HL-60 (cell line): Measurements from ENCODE around the gene MARCHF10.

ENCODE experiments used
- DNase-seq, 2 experiments: peaks; one replicate each; pipeline ENCODE4 v3.0.0-alpha.2; 2010 to 2020; ENCODE audit warnings: low read depth in 1 of 2, low spot score in 1 of 2
- H3K27ac ChIP-seq: fragments of 250-450 bp; sonication (Bioruptor Pico); replicated peaks from 2 replicates; pipeline ENCODE4 v1.5.1; 2020; ENCODE audit warnings: mild to moderate bottlenecking, moderate library complexity
- H3K27me3 ChIP-seq: fragments of 250-450 bp; sonication (Bioruptor Pico); 2 replicates; pipeline ENCODE4 v1.5.1; 2021; ENCODE audit warnings: mild to moderate bottlenecking, moderate library complexity; ENCODE audit not compliant: insufficient read depth, poor library complexity, severe bottlenecking
- H3K4me3 ChIP-seq: replicated peaks from 2 replicates; pipeline ENCODE4 v1.5.1; 2011; ENCODE audit warnings: mild to moderate bottlenecking, control low read depth, low read length; ENCODE audit not compliant: insufficient read depth
- CTCF ChIP-seq: IDR thresholded peaks from one replicate; pipeline ENCODE4 v1.5.1; 2011; ENCODE audit warnings: low read length, control low read depth, inconsistent platforms; ENCODE audit not compliant: insufficient read depth
- GABPA ChIP-seq: IDR thresholded peaks from 2 replicates; pipeline ENCODE4 v1.6.1; 2012; ENCODE audit warnings: low read depth
- POLR2AphosphoS5 ChIP-seq: IDR thresholded peaks from 2 replicates; pipeline ENCODE4 v1.6.1; 2012; ENCODE audit warnings: low read depth
- SPI1 ChIP-seq: IDR thresholded peaks from 2 replicates; pipeline ENCODE4 v1.6.1; 2012; ENCODE audit warnings: low read depth, mild to moderate bottlenecking, borderline replicate concordance
- TF ChIP-seq, protein P1 (sequence below): IDR thresholded peaks from 2 replicates; pipeline ENCODE4 v1.6.1; 2012; ENCODE audit warnings: low read depth; ENCODE audit not compliant: insufficient replicate concordance

Gene MARCHF10

GRCh38 chr17:62822080-62822904 lies 14.2 kb upstream of the MARCHF10 start:
- Histone ChIP-seq H3K4me3 (no peak overlapping the region), H3K27ac (no peak overlapping the region), H3K27me3 (no peaks in the 10 kb centered on the region)
- TF ChIP-seq CTCF (no peak), SPI1 (no peak), GABPA (no peak), POLR2AphosphoS5 (no peak)
- TF ChIP-seq, protein P1, sequence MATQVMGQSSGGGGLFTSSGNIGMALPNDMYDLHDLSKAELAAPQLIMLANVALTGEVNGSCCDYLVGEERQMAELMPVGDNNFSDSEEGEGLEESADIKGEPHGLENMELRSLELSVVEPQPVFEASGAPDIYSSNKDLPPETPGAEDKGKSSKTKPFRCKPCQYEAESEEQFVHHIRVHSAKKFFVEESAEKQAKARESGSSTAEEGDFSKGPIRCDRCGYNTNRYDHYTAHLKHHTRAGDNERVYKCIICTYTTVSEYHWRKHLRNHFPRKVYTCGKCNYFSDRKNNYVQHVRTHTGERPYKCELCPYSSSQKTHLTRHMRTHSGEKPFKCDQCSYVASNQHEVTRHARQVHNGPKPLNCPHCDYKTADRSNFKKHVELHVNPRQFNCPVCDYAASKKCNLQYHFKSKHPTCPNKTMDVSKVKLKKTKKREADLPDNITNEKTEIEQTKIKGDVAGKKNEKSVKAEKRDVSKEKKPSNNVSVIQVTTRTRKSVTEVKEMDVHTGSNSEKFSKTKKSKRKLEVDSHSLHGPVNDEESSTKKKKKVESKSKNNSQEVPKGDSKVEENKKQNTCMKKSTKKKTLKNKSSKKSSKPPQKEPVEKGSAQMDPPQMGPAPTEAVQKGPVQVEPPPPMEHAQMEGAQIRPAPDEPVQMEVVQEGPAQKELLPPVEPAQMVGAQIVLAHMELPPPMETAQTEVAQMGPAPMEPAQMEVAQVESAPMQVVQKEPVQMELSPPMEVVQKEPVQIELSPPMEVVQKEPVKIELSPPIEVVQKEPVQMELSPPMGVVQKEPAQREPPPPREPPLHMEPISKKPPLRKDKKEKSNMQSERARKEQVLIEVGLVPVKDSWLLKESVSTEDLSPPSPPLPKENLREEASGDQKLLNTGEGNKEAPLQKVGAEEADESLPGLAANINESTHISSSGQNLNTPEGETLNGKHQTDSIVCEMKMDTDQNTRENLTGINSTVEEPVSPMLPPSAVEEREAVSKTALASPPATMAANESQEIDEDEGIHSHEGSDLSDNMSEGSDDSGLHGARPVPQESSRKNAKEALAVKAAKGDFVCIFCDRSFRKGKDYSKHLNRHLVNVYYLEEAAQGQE = no peak
- DNase-seq = no peak

- DNase-seq = no peak
- Histone ChIP-seq H3K27ac (no peak overlapping the region), H3K4me3 (no peak overlapping the region), H3K27me3 (no peaks in the 10 kb centered on the region)
- no peak for TF ChIP-seq POLR2AphosphoS5
- no peak for TF ChIP-seq GABPA
- TF ChIP-seq, protein P1 = no peak
- TF ChIP-seq SPI1 = no peak
- TF ChIP-seq CTCF = no peak
These were observed 13.3 kb upstream of the MARCHF10 start for GRCh38 chr17:62821189-62822079.

- DNase-seq = no peak
- H3K27me3 ChIP-seq = no peaks in the 10 kb centered on the region
- TF ChIP-seq SPI1 (no peak), GABPA (no peak), POLR2AphosphoS5 (no peak), CTCF (no peak)
- TF ChIP-seq, protein P1 = no peak
- H3K4me3 ChIP-seq = no peak overlapping the region
- H3K27ac ChIP-seq = no peak overlapping the region
These were observed 11.6 kb upstream of the MARCHF10 start for GRCh38 chr17:62819511-62820221.
